ENCODE results near the gene E2F8.

E2F8 gene

GRCh38 chr11:19251577-19251976 lies 10.8 kb upstream of the E2F8 start:
- DNase-seq, result no peak

GRCh38 chr11:19246816-19247215 lies 6.1 kb upstream of the E2F8 start:
- DNase-seq, result no peak

GRCh38 chr11:19245351-19245750 lies 4.6 kb upstream of the E2F8 start:
- DNase-seq, result no peak

DNA sequence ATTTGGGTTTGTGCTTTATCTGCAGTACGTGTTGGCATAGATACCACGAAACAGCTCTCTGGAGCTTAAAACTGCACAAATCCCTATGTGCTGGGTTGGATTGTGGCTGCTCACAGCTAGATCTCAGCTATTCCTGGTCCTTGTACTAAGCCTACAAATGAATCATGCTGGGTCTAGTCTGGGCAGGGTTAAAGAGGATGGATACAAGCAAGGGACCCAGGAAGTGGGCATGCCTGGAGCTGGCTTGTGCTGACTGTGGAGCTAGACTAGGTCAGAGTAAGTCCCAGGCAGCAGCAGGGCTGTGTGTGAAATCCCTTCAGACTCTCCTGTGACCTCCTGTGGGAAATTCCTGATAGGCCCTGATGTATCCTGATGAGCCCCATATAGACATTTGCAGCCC lies 3.9 kb upstream of the E2F8 start:
- DNase-seq, result no peak

GRCh38 chr11:19244084-19244483 lies 3.3 kb upstream of the E2F8 start:
- DNase-seq, result no peak

DNA sequence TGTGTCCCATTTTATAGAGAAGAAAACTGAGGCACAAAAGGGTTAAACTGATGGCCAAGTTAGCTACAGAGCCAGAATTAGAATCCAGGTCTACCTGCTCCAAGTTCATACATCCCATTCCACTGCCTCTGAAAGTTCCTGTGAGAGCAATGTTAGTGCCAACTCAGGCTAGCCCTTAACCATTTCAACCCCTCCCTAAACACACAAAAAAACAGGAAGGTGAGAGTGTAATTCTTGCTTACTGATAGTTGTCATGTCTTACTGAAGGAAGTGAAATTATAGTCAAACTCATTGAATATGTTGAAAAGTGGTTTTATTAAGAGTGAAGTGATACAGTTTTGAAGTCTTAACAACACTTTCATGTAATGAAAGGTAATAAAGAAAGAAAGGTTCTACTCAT lies 2.9 kb upstream of the E2F8 start:
- DNase-seq, result no peak

DNA sequence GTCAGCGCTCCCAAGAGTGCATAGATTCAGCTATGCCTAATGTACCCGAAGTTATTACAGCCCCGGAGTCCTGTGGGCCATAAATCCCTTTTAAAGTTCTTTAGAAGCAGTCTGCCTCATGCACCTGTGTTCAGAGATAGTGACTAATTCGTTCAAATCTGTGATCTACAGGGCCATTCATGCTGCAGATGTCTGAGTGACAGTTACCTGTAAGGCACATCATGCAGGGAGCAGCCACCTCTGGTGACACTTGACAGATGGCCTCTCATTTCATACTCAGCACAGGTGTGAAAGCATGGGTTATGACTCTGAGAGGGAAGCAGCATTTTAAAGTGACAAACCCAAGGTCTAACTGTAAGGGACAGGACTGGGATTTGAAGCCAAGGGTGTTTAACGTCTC lies 2.4 kb upstream of the E2F8 start:
- no peak for DNase-seq

GRCh38 chr11:19242179-19242932 lies 1.6 kb upstream of the E2F8 start:
- no peak for DNase-seq

GRCh38 chr11:19241260-19242178 lies 774 bp upstream of the E2F8 start:
- DNase-seq, result no peak

- no peak for DNase-seq
These were observed 1.7 kb downstream of the E2F8 start for GRCh38 chr11:19239039-19239438.

DNA sequence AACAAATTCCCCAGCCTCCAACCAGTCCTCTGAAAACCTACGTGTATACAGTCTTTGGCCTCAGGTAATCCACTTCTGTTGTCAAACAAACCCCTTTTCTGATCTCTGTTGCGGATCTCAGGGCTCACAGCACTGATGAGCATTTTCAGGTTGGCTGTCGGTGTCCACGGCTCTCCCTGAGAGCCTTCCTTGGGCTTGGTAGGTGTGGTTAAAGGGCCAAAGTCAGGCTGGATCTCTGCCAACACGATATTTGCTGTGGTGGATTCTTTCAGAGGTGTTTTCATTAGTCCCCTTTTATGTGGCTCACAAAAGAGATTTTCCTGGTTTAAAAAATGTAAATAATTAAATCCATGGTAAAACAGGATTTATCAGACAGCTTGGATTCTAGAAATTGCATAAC lies 2.9 kb downstream of the E2F8 start:
- DNase-seq, result peak; percentile 6

GRCh38 chr11:19237381-19237780 lies 3.4 kb downstream of the E2F8 start:
- DNase-seq, result no peak

DNA sequence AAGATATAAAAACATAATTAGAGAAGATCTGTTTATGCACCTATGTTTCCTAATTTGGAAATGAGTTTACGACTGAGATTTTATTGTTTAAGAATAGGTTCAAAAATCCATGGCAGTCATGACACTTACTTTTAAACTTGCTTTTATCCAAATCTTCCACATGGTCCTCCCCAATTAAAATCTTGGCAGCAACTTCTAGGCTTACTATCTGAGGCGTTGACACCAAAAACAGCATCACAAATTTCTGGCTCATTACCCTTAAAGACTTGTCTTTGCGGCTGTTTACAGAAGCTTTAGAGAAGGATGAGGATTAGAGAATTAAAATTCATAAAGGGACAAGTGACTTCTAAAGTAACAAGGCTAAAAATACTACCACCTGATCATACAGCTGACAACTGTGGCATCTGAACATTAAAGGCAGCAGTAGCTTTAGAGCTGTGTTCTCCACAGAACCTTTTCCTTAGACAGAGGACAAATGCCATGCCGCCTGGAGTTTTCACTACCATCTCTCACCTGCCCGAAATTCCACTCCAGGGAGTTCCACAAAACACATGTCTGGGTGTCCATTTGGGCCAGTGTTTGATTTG lies 6.4 kb downstream of the E2F8 start:
- no peak for DNase-seq

DNA sequence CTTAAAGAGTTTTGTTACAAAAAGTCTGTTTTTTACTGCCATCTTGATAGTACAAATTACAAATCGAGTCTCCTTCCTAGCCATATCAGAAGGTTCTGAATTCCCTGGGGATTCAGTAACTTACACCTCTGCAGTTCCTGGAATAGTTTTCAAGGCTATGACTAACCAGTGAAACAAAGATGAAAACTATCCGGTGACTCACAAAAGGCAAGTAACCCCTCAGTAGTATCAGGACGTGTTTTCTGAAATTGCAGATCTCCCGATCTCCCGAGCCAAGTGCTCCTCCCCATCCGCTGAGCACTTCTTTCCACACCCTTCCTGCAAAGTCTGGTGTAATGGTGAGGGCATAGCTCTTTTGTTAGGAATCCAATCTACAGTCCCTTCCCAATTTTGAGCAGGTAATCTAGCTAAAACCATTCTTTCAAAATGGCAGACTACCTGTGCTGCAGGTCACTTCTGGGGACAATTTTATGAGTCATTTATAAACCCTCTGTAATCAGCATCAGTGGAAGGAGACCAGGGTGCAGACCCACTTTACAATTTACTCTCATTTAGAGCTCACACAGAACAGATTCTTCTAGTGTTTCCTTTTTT lies 7.7 kb downstream of the E2F8 start:
- no peak for DNase-seq

DNA sequence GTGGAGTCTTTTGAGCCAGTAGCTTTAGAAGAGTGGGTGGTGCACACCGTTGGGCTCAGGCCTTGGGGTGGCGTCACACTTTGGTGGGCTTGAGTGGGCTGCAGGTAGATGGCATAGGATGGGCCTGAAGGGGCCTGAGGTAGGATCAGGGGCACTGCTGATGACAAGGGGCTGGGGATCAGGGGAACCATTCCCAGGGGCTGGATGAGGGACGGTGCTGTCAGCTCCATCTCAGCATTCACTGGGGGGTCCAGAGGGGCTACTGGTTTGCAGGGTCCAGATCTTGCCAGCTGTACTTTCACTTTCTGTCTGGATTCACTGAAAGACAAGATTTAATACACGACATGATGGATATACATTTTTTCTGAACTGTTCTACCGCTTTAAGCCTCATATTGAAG lies 11.1 kb downstream of the E2F8 start:
- DNase-seq, result no peak

- no peak for DNase-seq
These were observed 11.8 kb downstream of the E2F8 start for GRCh38 chr11:19228968-19229367.

GRCh38 chr11:19226378-19227195 lies 14.2 kb downstream of the E2F8 start:
- DNase-seq, result no peak

DNA sequence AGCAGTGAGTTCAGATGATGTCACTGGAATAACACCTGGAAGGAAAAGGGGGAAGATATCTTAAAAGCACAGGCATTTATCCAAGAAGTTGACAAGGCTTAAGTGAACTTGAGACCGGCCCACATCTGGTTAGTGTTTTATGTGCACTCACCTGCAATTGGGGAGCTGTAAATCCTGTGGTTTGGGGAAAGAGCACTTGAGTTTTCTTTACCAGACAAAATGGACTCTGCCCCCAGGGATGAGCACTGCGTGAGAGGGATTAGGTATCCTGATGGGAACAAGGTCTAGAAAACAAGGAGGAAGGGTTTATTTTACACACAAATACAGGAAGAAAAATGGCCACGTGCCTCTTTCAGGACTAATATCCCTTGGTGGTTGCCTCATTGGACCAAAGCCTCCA lies 15.2 kb downstream of the E2F8 start:
- no peak for DNase-seq

- DNase-seq, result no peak
These were observed 15.6 kb downstream of the E2F8 start for GRCh38 chr11:19225123-19225522.

GRCh38 chr11:19220903-19221724 lies 19.6 kb downstream of the E2F8 start:
- DNase-seq, result no peak

DNA sequence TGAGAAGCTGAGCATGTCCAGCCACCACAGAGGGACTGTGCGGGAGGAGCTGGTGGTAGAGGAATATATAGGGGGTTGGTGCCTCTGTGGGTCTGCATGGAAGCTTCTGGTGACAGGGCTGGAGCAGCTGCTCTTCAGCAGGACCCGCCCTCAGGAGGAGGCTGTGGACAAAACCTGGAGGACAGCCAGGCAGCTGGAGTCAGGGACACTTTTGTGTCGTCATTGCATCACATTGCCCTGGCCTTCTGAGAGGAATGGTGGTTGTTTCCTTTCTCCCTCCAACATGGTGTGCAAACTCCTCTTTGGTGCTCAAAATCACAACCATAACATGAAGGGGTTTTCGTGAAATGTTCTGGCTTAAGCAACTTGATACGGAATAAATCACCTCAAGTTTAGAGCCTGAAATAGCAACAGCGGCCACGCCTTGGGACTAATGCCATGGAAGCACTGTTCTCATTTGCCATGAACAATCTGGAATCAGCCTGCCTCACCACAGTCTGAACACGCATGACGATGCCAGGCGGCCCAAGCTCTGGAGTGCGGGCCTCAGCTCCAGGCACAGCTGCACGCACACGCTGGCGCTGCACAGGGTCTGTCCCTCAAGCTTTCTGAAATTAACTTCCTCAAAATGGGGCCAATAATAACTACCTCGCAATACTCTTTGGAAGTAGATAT lies 21.8 kb downstream of the E2F8 start:
- DNase-seq, result no peak

Measured in NCI-H146 (cell line).